A549 (cell line): Measurements from ENCODE around the gene GPR18. TPM values are rescaled to one million over a fixed set of nuclear protein-coding genes. Genes with fewer than 3 reads are reported as not detected.

Source experiments
- ATAC-seq, 2 experiments: fragments of 200-7000 bp in 1 of 2; fragments of >200 bp in 1 of 2; cut with Nextera tagmentation in 1 of 2; cut with Tn5 transposase in 1 of 2; 3 replicates each; pipeline versions ENCODE4 v1.8.0 to v1.9.1; 2018 to 2020; ENCODE audit warnings: mild to moderate bottlenecking in 1 of 2, moderate library complexity in 1 of 2
- CTCF ChIA-PET: fragments of 300-600 bp; sonication (Branson Sonifier 250); formaldehyde crosslinking; extraction: SDS; loops from one replicate; lab custom pipeline; 2021; ENCODE audit warnings: antibody characterized with exemption, inconsistent platforms; lab: Yijun Ruan, JAX
- POLR2A ChIA-PET: fragments of 350-600 bp; formaldehyde crosslinking; extraction: SDS; loops from one replicate; lab custom pipeline; 2021; ENCODE audit warnings: antibody characterized with exemption, inconsistent platforms; lab: Yijun Ruan, JAX
- DNase-seq, 2 experiments: peaks; one replicate each; pipeline versions ENCODE4 v3.0.0 to v3.0.0-alpha.2; 2011 to 2016; ENCODE audit warnings: low read depth in 1 of 2, low spot score in 1 of 2
- FAIRE-seq: peaks from 2 replicates; lab custom pipeline; 2011; peaks lifted over from hg19 to GRCh38; lab: Jason Lieb, UNC
- H3K27ac ChIP-seq, 2 experiments: fragments of >200 bp; sonication (Bioruptor Twin); formaldehyde crosslinking; 3 replicates each; pipeline ENCODE4 v1.5.1; 2016 to 2017
- H3K4me1 ChIP-seq: fragments of >200 bp; sonication (Bioruptor Twin); formaldehyde crosslinking; 3 replicates; pipeline ENCODE4 v1.6.1; 2016
- H3K4me2 ChIP-seq: fragments of >200 bp; sonication (Bioruptor Twin); formaldehyde crosslinking; 3 replicates; pipeline ENCODE4 v1.6.1; 2016
- H3K4me3 ChIP-seq: fragments of >200 bp; sonication (Bioruptor Twin); formaldehyde crosslinking; 3 replicates; pipeline ENCODE4 v1.5.1; 2016
- H3K9me3 ChIP-seq: fragments of >200 bp; sonication (Bioruptor Twin); formaldehyde crosslinking; 3 replicates; pipeline ENCODE4 v1.6.1; 2016
- BCL3 ChIP-seq: fragments of >200 bp; sonication (Bioruptor Twin); formaldehyde crosslinking; IDR thresholded peaks from 3 replicates; pipeline ENCODE4 v1.6.1; 2016
- BHLHE40 ChIP-seq: IDR thresholded peaks from 2 replicates; pipeline ENCODE4 v1.6.1; 2012; ENCODE audit warnings: low read depth, low read length, inconsistent platforms
- CHD2 ChIP-seq: fragments of 150-350 bp; IDR thresholded peaks from 2 replicates; pipeline ENCODE4 v1.6.1; 2014; ENCODE audit warnings: low read length; ENCODE audit not compliant: partially characterized antibody
- EHMT2 ChIP-seq: fragments of 200-600 bp; sonication (generic); IDR thresholded peaks from 2 replicates; pipeline ENCODE4 v1.6.1; 2016; ENCODE audit warnings: antibody characterized with exemption, low read depth, mild to moderate bottlenecking, moderate library complexity
- ELK1 ChIP-seq: fragments of 150-350 bp; IDR thresholded peaks from 2 replicates; pipeline ENCODE4 v1.6.1; 2014; ENCODE audit warnings: low read depth, mild to moderate bottlenecking, low read length
- ESRRA ChIP-seq: fragments of 150-350 bp; IDR thresholded peaks from 2 replicates; pipeline ENCODE4 v1.6.1; 2014; ENCODE audit warnings: mild to moderate bottlenecking, low read length, borderline replicate concordance
- HDAC2 ChIP-seq: fragments of 200-600 bp; sonication (generic); IDR thresholded peaks from 2 replicates; pipeline ENCODE4 v1.6.1; 2016
- HMGXB4 ChIP-seq: fragments of 250-450 bp; sonication (Bioruptor Pico); IDR thresholded peaks from 2 replicates; pipeline ENCODE4 v1.5.0; 2021; ENCODE audit warnings: mild to moderate bottlenecking, moderate library complexity, borderline replicate concordance
- HOXB13 ChIP-seq: fragments of 250-450 bp; sonication (Bioruptor Pico); IDR thresholded peaks from 2 replicates; pipeline ENCODE4 v1.5.0; 2020; ENCODE audit warnings: low read depth, mild to moderate bottlenecking, moderate library complexity
- JUNB ChIP-seq: fragments of >200 bp; sonication (Bioruptor Twin); formaldehyde crosslinking; IDR thresholded peaks from 2 replicates; pipeline ENCODE4 v1.6.1; 2016
- MAX ChIP-seq: IDR thresholded peaks from 2 replicates; pipeline ENCODE4 v1.6.1; 2012
- MYC ChIP-seq: IDR thresholded peaks from 2 replicates; pipeline ENCODE4 v1.6.1; 2012; ENCODE audit warnings: mild to moderate bottlenecking, inconsistent platforms, low read length, improper control_type of control experiment, borderline replicate concordance
- PHF8 ChIP-seq: fragments of 200-600 bp; sonication (generic); IDR thresholded peaks from 2 replicates; pipeline ENCODE4 v1.6.1; 2016; ENCODE audit warnings: low read depth, mild to moderate bottlenecking, antibody characterized with exemption, moderate library complexity, borderline replicate concordance
- REST ChIP-seq: fragments of 200-600 bp; sonication (generic); IDR thresholded peaks from 2 replicates; pipeline ENCODE4 v1.6.1; 2016; ENCODE audit warnings: antibody characterized with exemption, mild to moderate bottlenecking, moderate library complexity
- RFX5 ChIP-seq: fragments of 450-650 bp; IDR thresholded peaks from 2 replicates; pipeline ENCODE4 v1.7.1; 2014; ENCODE audit warnings: antibody characterized with exemption, mild to moderate bottlenecking, moderate library complexity
- TP53 ChIP-seq: fragments of 250-450 bp; sonication (Bioruptor Pico); IDR thresholded peaks from 2 replicates; pipeline ENCODE4 v1.5.0; 2021; ENCODE audit warnings: mild to moderate bottlenecking, moderate library complexity
- ZFP36 ChIP-seq: fragments of 450-650 bp; IDR thresholded peaks from 2 replicates; pipeline ENCODE4 v1.6.1; 2014; ENCODE audit warnings: borderline replicate concordance; ENCODE audit not compliant: partially characterized antibody
- ZNF302 ChIP-seq: fragments of 250-450 bp; sonication (Bioruptor Pico); IDR thresholded peaks from 2 replicates; pipeline ENCODE4 v1.9.0; 2021; ENCODE audit warnings: inconsistent platforms, mild to moderate bottlenecking, moderate library complexity
- WGBS: methylation state at CpG from one replicate; pipeline ENCODE4 v1.1.6; 2017; ENCODE audit errors: missing lambda C conversion rate; 5-methylcytosine and 5-hydroxymethylcytosine counted together
- polyA plus RNA-seq, 4 experiments: library from polyadenylated mRNA; depleted of rRNA in 3 of 4; stranded (reverse); fragments of >200 nt; fragmentation: RNase III in 1 of 4; extraction: RNeasy Plus Mini Kit Qiagen cat#74134 plus additional on column Dnase treatment in 1 of 4; gene quantifications; 2 replicates in 3 of 4; 3 replicates in 1 of 4; pipeline ENCODE4 v1.2.3, GENCODE V29; 2011 to 2017

The GPR18 gene
- polyA plus RNA-seq, 2 of the 4 experiments (the other 2 are of a cell fraction): not detected

- 96% methylated on average over 5 of the region's 5 CpGs for WGBS
- Histone ChIP-seq H3K4me2 (no peak overlapping the region), H3K27ac (no peak overlapping the region), H3K9me3 (no peaks in the 10 kb centered on the region), H3K4me3 (no peak overlapping the region), H3K4me1 (no peaks in the 10 kb centered on the region)
- FAIRE-seq (no peak), DNase-seq (no peak), ATAC-seq (no peak)
- ChIA-PET CTCF (interaction anchor here (1.1 to 4.9 kb wide), 2 partner anchors 9 to 13 kb away, joined by 3 to 20 read pairs; no protein-coding TSS in a partner anchor), POLR2A (no interaction called here)
- no peak for TF ChIP-seq MYC
Measured at GRCh38 chr13:99278200-99278599, 20.0 kb upstream of the GPR18 start.

GRCh38 chr13:99277629-99278028 is 19.4 kb upstream of the GPR18 start:
- ATAC-seq: no peak
- Histone ChIP-seq H3K27ac (no peak overlapping the region), H3K9me3 (peaks cover under 1% of the 10 kb centered on the region; the same call in 1 of the 3 replicates), H3K4me3 (no peak overlapping the region), H3K4me2 (no peak overlapping the region), H3K4me1 (no peaks in the 10 kb centered on the region)
- no peak for DNase-seq
- CTCF ChIA-PET: interaction anchor here (4.9 kb wide), 1 partner anchor 8 kb away, joined by 20 read pairs; no protein-coding TSS in a partner anchor
- TF ChIP-seq HMGXB4 (CRISPR knock-in tag) (no peak), JUNB (no peak), CHD2 (no peak), REST (no peak), HOXB13 (CRISPR knock-in tag) (no peak), ELK1 (no peak), MAX (no peak), ESRRA (no peak), TP53 (CRISPR knock-in tag) (no peak), BHLHE40 (no peak), BCL3 (no peak), ZFP36 (no peak), EHMT2 (no peak), PHF8 (no peak), HDAC2 (no peak), RFX5 (no peak), ZNF302 (no peak)
- POLR2A ChIA-PET: no interaction called here
- no peak for FAIRE-seq
- 92% methylated on average over 4 of the region's 4 CpGs for WGBS
